Hepatocyte (in vitro differentiated cells): ENCODE data around the gene TEX19. TPM values are rescaled to one million over a fixed set of nuclear protein-coding genes. Genes with fewer than 3 reads are reported as not detected.

Source experiments
- DNase-seq: peaks from one replicate; pipeline ENCODE4 v3.0.0-alpha.2; 2016; ENCODE audit warnings: low spot score
- H2AFZ ChIP-seq: fragments of 200-600 bp; sonication (generic); 2 replicates; pipeline ENCODE4 v1.6.0; 2016; ENCODE audit warnings: antibody characterized with exemption, mild to moderate bottlenecking
- H3K27ac ChIP-seq: fragments of 200-600 bp; sonication (generic); 2 replicates; pipeline ENCODE4 v1.5.1; 2016; ENCODE audit warnings: mild to moderate bottlenecking
- H3K27me3 ChIP-seq: fragments of 200-600 bp; sonication (generic); 2 replicates; pipeline ENCODE4 v1.6.1; 2016
- H3K36me3 ChIP-seq: fragments of 200-600 bp; sonication (generic); replicated peaks from 2 replicates; pipeline ENCODE4 v1.5.1; 2016; ENCODE audit warnings: low read depth; ENCODE audit not compliant: insufficient read depth
- H3K4me1 ChIP-seq: fragments of 200-600 bp; sonication (generic); 2 replicates; pipeline ENCODE4 v1.5.1; 2016; ENCODE audit warnings: mild to moderate bottlenecking, moderate library complexity; ENCODE audit not compliant: insufficient read depth
- H3K4me2 ChIP-seq: fragments of 200-600 bp; sonication (generic); 2 replicates; pipeline ENCODE4 v1.6.0; 2016
- H3K4me3 ChIP-seq: fragments of 200-600 bp; sonication (generic); 2 replicates; pipeline ENCODE4 v1.5.1; 2016; ENCODE audit warnings: mild to moderate bottlenecking
- H3K79me2 ChIP-seq: fragments of 200-600 bp; sonication (generic); 2 replicates; pipeline ENCODE4 v1.6.0; 2017; ENCODE audit warnings: mild to moderate bottlenecking
- H3K9me2 ChIP-seq: fragments of 200-600 bp; sonication (generic); replicated peaks from 2 replicates; pipeline ENCODE4 v1.6.0; 2017; ENCODE audit warnings: mild to moderate bottlenecking; ENCODE audit not compliant: insufficient read depth
- H3K9me3 ChIP-seq: fragments of 200-600 bp; sonication (generic); 2 replicates; pipeline ENCODE4 v1.5.1; 2016; ENCODE audit warnings: low read depth, mild to moderate bottlenecking
- H4K20me1 ChIP-seq: fragments of 200-600 bp; sonication (generic); 2 replicates; pipeline ENCODE4 v1.6.0; 2016; ENCODE audit warnings: mild to moderate bottlenecking; ENCODE audit not compliant: insufficient read depth, poor library complexity, severe bottlenecking
- EZH2 ChIP-seq: fragments of 200-600 bp; sonication (generic); IDR thresholded peaks from 2 replicates; pipeline ENCODE4 v1.6.1; 2016; ENCODE audit warnings: antibody characterized with exemption, mild to moderate bottlenecking, borderline replicate concordance
- EZH2phosphoT487 ChIP-seq: fragments of 200-600 bp; sonication (generic); IDR thresholded peaks from one replicate; pipeline ENCODE4 v1.6.1; 2018; ENCODE audit warnings: antibody characterized with exemption, mild to moderate bottlenecking, low read depth, moderate library complexity; ENCODE audit not compliant: unreplicated experiment, severe bottlenecking
- WGBS: methylation state at CpG from one replicate; pipeline ENCODE4 v1.1.6; 2016; ENCODE audit warnings: low lambda C conversion rate; ENCODE audit errors: missing lambda C conversion rate; 5-methylcytosine and 5-hydroxymethylcytosine counted together
- polyA plus RNA-seq: library from polyadenylated mRNA; unstranded; fragments of >200 nt; fragmentation: Nextera tagmentation; extraction: Ambion mirVana; gene quantifications from 2 replicates; pipeline ENCODE4 v1.2.1, GENCODE V29; 2016
- total RNA-seq: library from RNA; depleted of rRNA; stranded (reverse); fragments of >200 nt; gene quantifications from 2 replicates; pipeline ENCODE4 v1.2.3, GENCODE V29; 2014
- TF ChIP-seq, protein P1 (sequence below): fragments of 200-600 bp; sonication (generic); IDR thresholded peaks from 2 replicates; pipeline ENCODE4 v1.5.1; 2016; ENCODE audit warnings: antibody characterized with exemption, mild to moderate bottlenecking; ENCODE audit not compliant: poor library complexity

The TEX19 gene
- not detected in 2 replicates for total RNA-seq
- not detected in 2 replicates for polyA plus RNA-seq

DNA sequence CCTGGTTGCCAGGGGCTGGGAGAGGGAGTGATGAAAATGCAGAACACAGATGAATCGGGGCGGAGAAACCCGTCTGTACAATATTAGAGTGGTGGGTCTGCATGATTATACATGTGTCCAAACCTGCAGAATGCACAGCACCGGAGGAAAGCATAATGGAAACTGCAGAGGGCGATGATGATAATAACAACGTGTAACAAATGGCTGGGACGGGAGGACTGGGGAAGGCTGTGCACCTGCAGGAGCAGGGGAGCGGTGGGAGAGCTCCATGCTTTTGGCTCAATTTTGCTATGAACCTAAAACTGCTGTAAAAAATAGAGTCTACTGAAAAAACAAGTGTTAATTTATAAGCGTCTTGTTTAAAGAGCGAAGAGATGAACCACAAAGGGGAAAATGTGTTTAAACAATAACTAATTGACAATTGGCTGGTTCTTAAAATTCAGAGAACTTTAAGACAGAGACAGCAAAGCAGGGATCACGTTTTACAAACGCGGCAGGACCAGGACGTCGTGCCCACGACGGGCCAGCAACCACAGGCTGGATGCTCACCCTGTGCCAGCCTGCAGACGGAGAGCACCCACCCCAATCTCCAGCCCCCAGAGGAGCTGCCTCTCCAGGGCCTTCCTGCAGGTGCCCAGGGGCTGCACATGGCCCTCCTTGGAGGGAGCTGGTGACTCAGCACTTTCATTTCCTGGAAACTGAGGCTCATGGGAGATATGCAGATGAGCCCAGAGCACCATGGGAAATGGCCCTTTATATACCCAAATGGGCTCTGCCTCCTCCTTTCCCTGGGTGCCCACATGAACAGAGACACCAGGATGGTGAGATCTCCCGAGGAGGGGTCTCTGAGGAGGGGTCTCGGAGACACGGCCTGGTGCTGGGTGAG lies at the start of gene TEX19:
Gene TEX19 (plus strand): TSS at position 783 of the 886 bp plus-strand sequence. CDS start 2,904 bp downstream, outside the sequence.
- H3K9me3 ChIP-seq, result no peaks in the 10 kb centered on the region
- H3K4me1 ChIP-seq, result peaks cover 9% of the 10 kb centered on the region
- no peaks in the 10 kb centered on the region for H4K20me1 ChIP-seq
- no peak within 1 kb of the TSS for H3K27ac ChIP-seq
- H3K36me3 ChIP-seq, result no peaks in the 10 kb centered on the region
- H3K4me2 ChIP-seq, result no peak within 1 kb of the TSS
- DNase-seq, result no peak
- WGBS, result 80% methylated on average over 21 of the region's 21 CpGs
- no peaks in the 10 kb centered on the region for H3K27me3 ChIP-seq
- no peaks in the 10 kb centered on the region for H3K79me2 ChIP-seq
- no peak for TF ChIP-seq EZH2phosphoT487
- TF ChIP-seq, protein P1, sequence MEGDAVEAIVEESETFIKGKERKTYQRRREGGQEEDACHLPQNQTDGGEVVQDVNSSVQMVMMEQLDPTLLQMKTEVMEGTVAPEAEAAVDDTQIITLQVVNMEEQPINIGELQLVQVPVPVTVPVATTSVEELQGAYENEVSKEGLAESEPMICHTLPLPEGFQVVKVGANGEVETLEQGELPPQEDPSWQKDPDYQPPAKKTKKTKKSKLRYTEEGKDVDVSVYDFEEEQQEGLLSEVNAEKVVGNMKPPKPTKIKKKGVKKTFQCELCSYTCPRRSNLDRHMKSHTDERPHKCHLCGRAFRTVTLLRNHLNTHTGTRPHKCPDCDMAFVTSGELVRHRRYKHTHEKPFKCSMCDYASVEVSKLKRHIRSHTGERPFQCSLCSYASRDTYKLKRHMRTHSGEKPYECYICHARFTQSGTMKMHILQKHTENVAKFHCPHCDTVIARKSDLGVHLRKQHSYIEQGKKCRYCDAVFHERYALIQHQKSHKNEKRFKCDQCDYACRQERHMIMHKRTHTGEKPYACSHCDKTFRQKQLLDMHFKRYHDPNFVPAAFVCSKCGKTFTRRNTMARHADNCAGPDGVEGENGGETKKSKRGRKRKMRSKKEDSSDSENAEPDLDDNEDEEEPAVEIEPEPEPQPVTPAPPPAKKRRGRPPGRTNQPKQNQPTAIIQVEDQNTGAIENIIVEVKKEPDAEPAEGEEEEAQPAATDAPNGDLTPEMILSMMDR, result no peak
- no peak for TF ChIP-seq EZH2
- H2AFZ ChIP-seq, result no peak within 1 kb of the TSS
- H3K4me3 ChIP-seq, result no peak within 1 kb of the TSS
- no peaks in the 10 kb centered on the region for H3K9me2 ChIP-seq

- H4K20me1 ChIP-seq, result no peaks in the 10 kb centered on the region
- peak overlapping the region; percentile 35 for H3K27ac ChIP-seq
- H3K4me3 ChIP-seq, result no peak overlapping the region
- TF ChIP-seq, protein P1, result no peak
- TF ChIP-seq EZH2phosphoT487, result no peak
- TF ChIP-seq EZH2, result no peak
- 80% methylated on average over 27 of the region's 27 CpGs for WGBS
- no peaks in the 10 kb centered on the region for H3K27me3 ChIP-seq
- no peaks in the 10 kb centered on the region for H3K36me3 ChIP-seq
- no peaks in the 10 kb centered on the region for H3K79me2 ChIP-seq
- no peaks in the 10 kb centered on the region for H3K9me3 ChIP-seq
- H3K9me2 ChIP-seq, result no peaks in the 10 kb centered on the region
- no peak overlapping the region for H2AFZ ChIP-seq
- H3K4me2 ChIP-seq, result peak overlapping the region; percentile 32
- H3K4me1 ChIP-seq, result peaks cover 16% of the 10 kb centered on the region
- DNase-seq, result no peak
These were observed 49.1 kb upstream of the TEX19 start for GRCh38 chr17:82309656-82310570.

DNA sequence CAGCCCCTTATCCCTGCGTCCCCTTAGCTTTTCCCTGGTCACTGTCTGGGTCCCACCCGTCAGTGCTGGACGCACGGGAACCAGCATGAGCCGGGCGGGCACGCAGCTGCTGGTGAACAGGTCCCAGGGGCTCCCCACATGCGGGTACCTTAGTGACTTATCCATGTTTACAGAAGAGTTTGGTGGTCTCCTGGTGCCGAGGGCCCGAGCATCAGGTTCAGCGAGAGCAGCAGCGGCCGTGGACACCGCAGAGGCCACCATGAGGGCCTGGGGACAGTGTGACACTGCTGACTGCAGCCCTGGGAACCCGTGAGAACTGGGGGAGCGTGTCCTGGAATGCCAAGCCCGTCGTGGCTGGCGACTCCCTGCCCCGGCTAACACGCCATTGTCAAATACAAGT lies 48.2 kb upstream of the TEX19 start:
- Histone ChIP-seq H3K27me3 (no peaks in the 10 kb centered on the region), H3K79me2 (no peaks in the 10 kb centered on the region), H3K9me3 (no peaks in the 10 kb centered on the region), H2AFZ (no peak overlapping the region), H3K36me3 (no peaks in the 10 kb centered on the region), H3K4me1 (peaks cover 12% of the 10 kb centered on the region), H4K20me1 (no peaks in the 10 kb centered on the region), H3K27ac (no peak overlapping the region), H3K4me2 (no peak overlapping the region), H3K4me3 (no peak overlapping the region), H3K9me2 (no peaks in the 10 kb centered on the region)
- DNase-seq, result no peak
- TF ChIP-seq, protein P1, result no peak
- TF ChIP-seq EZH2phosphoT487 (no peak), EZH2 (no peak)
- 91% methylated on average over 20 of the region's 21 CpGs for WGBS
